GM18511 (cell line): ENCODE data around the gene CTSE.

Experiments
- ATAC-seq: cut with Tn5 transposase; IDR thresholded peaks from one replicate; pipeline ENCODE4 v1.9.1; 2021; ENCODE audit warnings: mild to moderate bottlenecking, moderate library complexity; ENCODE audit not compliant: unreplicated experiment

Gene CTSE

GRCh38 chr1:205973377-205974232, 50.1 kb downstream of the CTSE start:
- ATAC-seq = no peak

GRCh38 chr1:205972491-205973168, 51.1 kb downstream of the CTSE start:
- no peak for ATAC-seq

GRCh38 chr1:205972081-205972480, 51.6 kb downstream of the CTSE start:
- no peak for ATAC-seq

- ATAC-seq = no peak
Observed at GRCh38 chr1:205971082-205971481, 52.6 kb downstream of the CTSE start.

GRCh38 chr1:205970486-205970885, 53.2 kb downstream of the CTSE start:
- ATAC-seq = no peak

- ATAC-seq = no peak
Observed at GRCh38 chr1:205969229-205969628, 54.5 kb downstream of the CTSE start.

GRCh38 chr1:205967554-205968335, 56.0 kb downstream of the CTSE start:
- ATAC-seq = no peak

- ATAC-seq = no peak
Observed at GRCh38 chr1:205965036-205965884, 58.4 kb downstream of the CTSE start.

GRCh38 chr1:205963352-205964155, 60.1 kb downstream of the CTSE start:
- ATAC-seq = no peak

- ATAC-seq = no peak
Observed at GRCh38 chr1:205962821-205963221, 60.9 kb downstream of the CTSE start.

- ATAC-seq = no peak
Observed at GRCh38 chr1:205961991-205962820, 61.5 kb downstream of the CTSE start.

GRCh38 chr1:205961405-205961804, 62.3 kb downstream of the CTSE start:
- no peak for ATAC-seq

GRCh38 chr1:205959789-205960188, 63.9 kb downstream of the CTSE start:
- ATAC-seq = no peak
